22Rv1 (cell line): ENCODE results near the gene ARID1B.

Source experiments
- ZFX ChIP-seq: fragments of 450-650 bp; IDR thresholded peaks from 2 replicates; pipeline ENCODE4 v1.6.1; 2017; ENCODE audit warnings: antibody characterized with exemption, borderline replicate concordance
- TF ChIP-seq, protein P1 (sequence below): fragments of 450-650 bp; IDR thresholded peaks from 2 replicates; pipeline ENCODE4 v1.5.1; 2017; ENCODE audit warnings: mild to moderate bottlenecking

DNA sequence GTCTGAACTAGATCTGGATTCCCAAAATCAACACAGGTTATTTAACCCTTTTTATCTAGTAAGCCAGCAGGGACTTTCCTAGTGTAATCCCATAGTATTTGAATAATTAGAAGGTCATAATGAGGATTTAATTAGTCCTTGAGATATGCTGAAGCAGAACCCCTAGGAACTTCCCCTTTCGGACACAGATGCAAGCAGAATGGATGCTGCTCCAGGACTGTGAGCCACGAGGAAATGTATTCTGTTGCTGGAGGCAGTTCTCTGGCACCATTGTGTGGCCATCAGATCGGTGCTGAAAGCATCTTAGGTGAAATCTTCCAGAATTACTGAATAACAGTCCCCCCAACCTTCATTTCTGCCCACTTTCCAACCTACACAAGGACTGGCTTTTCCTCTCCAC, 339.2 kb downstream of the ARID1B start:
- TF ChIP-seq, protein P1, sequence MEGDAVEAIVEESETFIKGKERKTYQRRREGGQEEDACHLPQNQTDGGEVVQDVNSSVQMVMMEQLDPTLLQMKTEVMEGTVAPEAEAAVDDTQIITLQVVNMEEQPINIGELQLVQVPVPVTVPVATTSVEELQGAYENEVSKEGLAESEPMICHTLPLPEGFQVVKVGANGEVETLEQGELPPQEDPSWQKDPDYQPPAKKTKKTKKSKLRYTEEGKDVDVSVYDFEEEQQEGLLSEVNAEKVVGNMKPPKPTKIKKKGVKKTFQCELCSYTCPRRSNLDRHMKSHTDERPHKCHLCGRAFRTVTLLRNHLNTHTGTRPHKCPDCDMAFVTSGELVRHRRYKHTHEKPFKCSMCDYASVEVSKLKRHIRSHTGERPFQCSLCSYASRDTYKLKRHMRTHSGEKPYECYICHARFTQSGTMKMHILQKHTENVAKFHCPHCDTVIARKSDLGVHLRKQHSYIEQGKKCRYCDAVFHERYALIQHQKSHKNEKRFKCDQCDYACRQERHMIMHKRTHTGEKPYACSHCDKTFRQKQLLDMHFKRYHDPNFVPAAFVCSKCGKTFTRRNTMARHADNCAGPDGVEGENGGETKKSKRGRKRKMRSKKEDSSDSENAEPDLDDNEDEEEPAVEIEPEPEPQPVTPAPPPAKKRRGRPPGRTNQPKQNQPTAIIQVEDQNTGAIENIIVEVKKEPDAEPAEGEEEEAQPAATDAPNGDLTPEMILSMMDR: no peak
- TF ChIP-seq ZFX: no peak
